SK-N-SH treated with all-trans-retinoic acid at 6 μM for 48 hours (cell line): ENCODE results near the gene GRIP1.

Source experiments
- CSDC2 ChIP-seq: fragments of 250-450 bp; sonication (Bioruptor Pico); IDR thresholded peaks from 2 replicates; pipeline ENCODE4 v1.5.0; 2020; ENCODE audit warnings: mild to moderate bottlenecking, moderate library complexity
- RARB ChIP-seq: fragments of 250-450 bp; sonication (Bioruptor Pico); IDR thresholded peaks from 2 replicates; pipeline ENCODE4 v1.8.0; 2021; ENCODE audit warnings: mild to moderate bottlenecking, moderate library complexity
- SNAI2 ChIP-seq: fragments of 250-450 bp; sonication (Bioruptor Pico); IDR thresholded peaks from 2 replicates; pipeline ENCODE4 v1.5.0; 2020; ENCODE audit warnings: mild to moderate bottlenecking, moderate library complexity
- ZC3H10 ChIP-seq: fragments of 250-450 bp; sonication (Bioruptor Pico); IDR thresholded peaks from 2 replicates; pipeline ENCODE4 v1.5.1; 2021; ENCODE audit warnings: mild to moderate bottlenecking, moderate library complexity
- ZFP3 ChIP-seq: fragments of 250-450 bp; sonication (Bioruptor Pico); IDR thresholded peaks from 2 replicates; pipeline ENCODE4 v1.5.0; 2020; ENCODE audit warnings: mild to moderate bottlenecking, moderate library complexity
- ZNF8 ChIP-seq: fragments of 450-650 bp; formaldehyde crosslinking; IDR thresholded peaks from 2 replicates; pipeline ENCODE4 v1.5.0; 2020; ENCODE audit warnings: mild to moderate bottlenecking, moderate library complexity

DNA sequence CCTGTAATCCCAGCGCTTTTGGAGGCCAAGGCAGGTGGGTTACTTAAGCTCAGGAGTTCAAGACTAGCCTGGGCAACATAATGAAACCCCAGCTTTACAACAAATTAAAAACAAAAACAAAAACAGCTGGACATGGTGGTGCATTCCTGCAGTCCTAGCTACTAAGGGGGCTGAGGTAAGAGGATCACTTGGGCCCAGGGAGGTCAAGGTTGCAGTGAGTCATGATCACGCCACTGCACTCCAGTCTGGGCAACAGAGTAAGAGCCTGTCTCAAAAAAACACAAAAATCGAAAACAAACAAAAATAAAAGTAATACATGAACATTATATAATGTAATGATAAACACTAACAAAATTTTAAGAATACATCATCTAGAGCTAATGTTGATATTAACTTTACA lies 46.2 kb upstream of the GRIP1 start:
- no peak for TF ChIP-seq ZNF8 (CRISPR knock-in tag)
- no peak for TF ChIP-seq ZC3H10 (CRISPR knock-in tag)
- no peak for TF ChIP-seq ZFP3 (CRISPR knock-in tag)
- TF ChIP-seq RARB (CRISPR knock-in tag): no peak
- TF ChIP-seq CSDC2 (CRISPR knock-in tag): no peak
- no peak for TF ChIP-seq SNAI2 (CRISPR knock-in tag)
